WTC11 (cell line): ENCODE data around the gene CTDSP2.

Experiments
- AR ChIP-seq: fragments of 250-450 bp; sonication (Bioruptor Pico); IDR thresholded peaks from 2 replicates; pipeline ENCODE4 v1.9.0; 2021; ENCODE audit warnings: mild to moderate bottlenecking
- CTCF ChIP-seq: fragments of 200-600 bp; IDR thresholded peaks from 2 replicates; pipeline ENCODE4 v1.8.0; 2022; ENCODE audit warnings: antibody characterized with exemption
- ELF4 ChIP-seq: sonication (generic); formaldehyde crosslinking; IDR thresholded peaks from 2 replicates; pipeline ENCODE4 v1.8.1; 2022; ENCODE audit warnings: low read depth, mild to moderate bottlenecking, moderate library complexity, missing genetic modification reagents
- MAX ChIP-seq: sonication (generic); formaldehyde crosslinking; IDR thresholded peaks from 2 replicates; pipeline ENCODE4 v1.8.0; 2022; ENCODE audit warnings: mild to moderate bottlenecking, missing genetic modification reagents
- USF1 ChIP-seq: sonication (generic); formaldehyde crosslinking; IDR thresholded peaks from 2 replicates; pipeline ENCODE4 v1.8.0; 2022; ENCODE audit warnings: mild to moderate bottlenecking, missing genetic modification reagents

- no peak for TF ChIP-seq MAX (CRISPR knock-in tag)
- TF ChIP-seq CTCF, result no peak
- no peak for TF ChIP-seq ELF4 (CRISPR knock-in tag)
- no peak for TF ChIP-seq AR (CRISPR knock-in tag)
- no peak for TF ChIP-seq USF1 (CRISPR knock-in tag)
Measured at GRCh38 chr12:57830393-57830792, 16.1 kb downstream of the CTDSP2 start.
